GM12892 (cell line): ENCODE results near the gene FAM174C.

Experiments used
- POLR2A ChIP-seq: IDR thresholded peaks from 2 replicates; pipeline ENCODE4 v1.6.1; 2011; ENCODE audit warnings: low read depth, low read length, control low read depth
- POLR2AphosphoS5 ChIP-seq: IDR thresholded peaks from 2 replicates; pipeline ENCODE4 v1.6.1; 2011; ENCODE audit warnings: low read depth, low read length, control low read depth

DNA sequence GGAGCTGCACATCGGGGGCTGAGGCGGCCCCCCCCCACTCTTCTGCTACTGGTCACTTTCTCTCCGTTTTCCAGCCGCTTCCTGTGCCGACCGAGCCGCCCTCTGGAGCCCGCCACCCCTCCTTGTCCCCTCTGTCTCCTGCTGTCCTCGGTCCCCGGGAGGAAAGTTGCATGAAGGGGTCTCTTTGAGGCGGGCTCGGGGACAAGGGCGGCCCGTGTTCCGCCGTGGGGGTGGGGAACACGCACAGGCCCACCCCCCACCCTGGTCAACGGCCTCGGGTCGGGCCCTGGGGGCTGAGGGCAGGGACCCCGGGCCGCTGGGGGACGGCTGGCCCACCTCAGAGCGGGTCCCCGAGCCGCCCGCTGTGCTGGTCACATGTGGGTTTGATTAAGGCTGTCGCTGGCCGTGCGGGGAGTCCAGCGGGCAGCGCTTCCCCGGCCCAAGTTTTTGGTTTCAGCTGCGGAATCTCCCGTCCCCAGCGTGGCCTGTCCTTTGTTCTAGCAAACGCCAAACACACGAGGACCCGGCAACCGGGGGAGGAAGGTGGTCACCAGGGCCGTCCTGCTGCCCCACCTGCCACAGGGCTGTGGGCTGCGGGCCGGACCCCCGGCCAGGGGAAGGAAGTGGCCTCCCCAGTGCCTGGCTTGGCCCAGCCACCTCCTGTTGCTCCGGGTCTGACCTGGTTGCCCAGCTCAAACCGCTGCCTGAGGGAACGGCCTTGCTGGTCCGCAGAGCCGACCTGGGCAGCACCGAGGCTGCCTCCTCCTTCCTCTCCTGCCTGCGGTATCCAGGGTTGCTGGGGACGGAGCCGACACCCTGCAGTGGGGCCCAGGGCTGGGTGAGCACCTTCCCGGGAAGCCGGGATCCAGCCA lies 12.3 kb downstream of the FAM174C start:
- TF ChIP-seq POLR2A (no peak), POLR2AphosphoS5 (no peak)
